ENCODE results near the gene ARRB1. TPM values are rescaled to one million over a fixed set of nuclear protein-coding genes. Genes with fewer than 3 reads are reported as not detected.
A peak's percentile ranks its signal among the peaks of the same experiment; 100 is the strongest.

ARRB1 gene
- total and polyA plus RNA-seq, 9 of the 15 experiments (the other 6 are each of a cell fraction or from before 2014, with no cell fraction given) = 6.6 to 45.4 (median 28.5) TPM

DNA sequence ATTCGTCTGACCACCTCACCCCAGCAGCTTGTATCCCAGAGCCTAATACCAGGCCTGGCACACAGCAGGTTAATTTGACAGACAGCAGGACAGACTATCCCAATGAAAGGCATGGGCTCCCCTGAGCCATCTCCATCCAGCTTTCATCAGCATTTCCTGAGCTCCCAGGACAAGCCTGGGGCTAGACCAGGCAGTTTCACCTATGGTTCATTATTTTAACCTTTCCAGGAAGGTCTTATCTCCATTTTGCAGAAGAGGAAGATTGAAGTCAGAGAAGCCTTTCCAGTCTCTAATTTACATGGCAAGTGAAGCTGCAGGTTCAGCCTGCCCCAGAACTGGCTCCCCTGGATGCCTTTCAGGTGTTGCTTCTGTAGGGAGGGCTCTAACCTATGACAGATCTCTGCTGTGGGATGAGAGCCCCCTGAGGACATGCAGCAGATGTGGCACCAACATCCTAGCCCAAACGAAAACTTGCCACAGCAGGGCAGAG lies 17.0 kb downstream of the ARRB1 start (continued):
- TF ChIP-seq, protein P1, sequence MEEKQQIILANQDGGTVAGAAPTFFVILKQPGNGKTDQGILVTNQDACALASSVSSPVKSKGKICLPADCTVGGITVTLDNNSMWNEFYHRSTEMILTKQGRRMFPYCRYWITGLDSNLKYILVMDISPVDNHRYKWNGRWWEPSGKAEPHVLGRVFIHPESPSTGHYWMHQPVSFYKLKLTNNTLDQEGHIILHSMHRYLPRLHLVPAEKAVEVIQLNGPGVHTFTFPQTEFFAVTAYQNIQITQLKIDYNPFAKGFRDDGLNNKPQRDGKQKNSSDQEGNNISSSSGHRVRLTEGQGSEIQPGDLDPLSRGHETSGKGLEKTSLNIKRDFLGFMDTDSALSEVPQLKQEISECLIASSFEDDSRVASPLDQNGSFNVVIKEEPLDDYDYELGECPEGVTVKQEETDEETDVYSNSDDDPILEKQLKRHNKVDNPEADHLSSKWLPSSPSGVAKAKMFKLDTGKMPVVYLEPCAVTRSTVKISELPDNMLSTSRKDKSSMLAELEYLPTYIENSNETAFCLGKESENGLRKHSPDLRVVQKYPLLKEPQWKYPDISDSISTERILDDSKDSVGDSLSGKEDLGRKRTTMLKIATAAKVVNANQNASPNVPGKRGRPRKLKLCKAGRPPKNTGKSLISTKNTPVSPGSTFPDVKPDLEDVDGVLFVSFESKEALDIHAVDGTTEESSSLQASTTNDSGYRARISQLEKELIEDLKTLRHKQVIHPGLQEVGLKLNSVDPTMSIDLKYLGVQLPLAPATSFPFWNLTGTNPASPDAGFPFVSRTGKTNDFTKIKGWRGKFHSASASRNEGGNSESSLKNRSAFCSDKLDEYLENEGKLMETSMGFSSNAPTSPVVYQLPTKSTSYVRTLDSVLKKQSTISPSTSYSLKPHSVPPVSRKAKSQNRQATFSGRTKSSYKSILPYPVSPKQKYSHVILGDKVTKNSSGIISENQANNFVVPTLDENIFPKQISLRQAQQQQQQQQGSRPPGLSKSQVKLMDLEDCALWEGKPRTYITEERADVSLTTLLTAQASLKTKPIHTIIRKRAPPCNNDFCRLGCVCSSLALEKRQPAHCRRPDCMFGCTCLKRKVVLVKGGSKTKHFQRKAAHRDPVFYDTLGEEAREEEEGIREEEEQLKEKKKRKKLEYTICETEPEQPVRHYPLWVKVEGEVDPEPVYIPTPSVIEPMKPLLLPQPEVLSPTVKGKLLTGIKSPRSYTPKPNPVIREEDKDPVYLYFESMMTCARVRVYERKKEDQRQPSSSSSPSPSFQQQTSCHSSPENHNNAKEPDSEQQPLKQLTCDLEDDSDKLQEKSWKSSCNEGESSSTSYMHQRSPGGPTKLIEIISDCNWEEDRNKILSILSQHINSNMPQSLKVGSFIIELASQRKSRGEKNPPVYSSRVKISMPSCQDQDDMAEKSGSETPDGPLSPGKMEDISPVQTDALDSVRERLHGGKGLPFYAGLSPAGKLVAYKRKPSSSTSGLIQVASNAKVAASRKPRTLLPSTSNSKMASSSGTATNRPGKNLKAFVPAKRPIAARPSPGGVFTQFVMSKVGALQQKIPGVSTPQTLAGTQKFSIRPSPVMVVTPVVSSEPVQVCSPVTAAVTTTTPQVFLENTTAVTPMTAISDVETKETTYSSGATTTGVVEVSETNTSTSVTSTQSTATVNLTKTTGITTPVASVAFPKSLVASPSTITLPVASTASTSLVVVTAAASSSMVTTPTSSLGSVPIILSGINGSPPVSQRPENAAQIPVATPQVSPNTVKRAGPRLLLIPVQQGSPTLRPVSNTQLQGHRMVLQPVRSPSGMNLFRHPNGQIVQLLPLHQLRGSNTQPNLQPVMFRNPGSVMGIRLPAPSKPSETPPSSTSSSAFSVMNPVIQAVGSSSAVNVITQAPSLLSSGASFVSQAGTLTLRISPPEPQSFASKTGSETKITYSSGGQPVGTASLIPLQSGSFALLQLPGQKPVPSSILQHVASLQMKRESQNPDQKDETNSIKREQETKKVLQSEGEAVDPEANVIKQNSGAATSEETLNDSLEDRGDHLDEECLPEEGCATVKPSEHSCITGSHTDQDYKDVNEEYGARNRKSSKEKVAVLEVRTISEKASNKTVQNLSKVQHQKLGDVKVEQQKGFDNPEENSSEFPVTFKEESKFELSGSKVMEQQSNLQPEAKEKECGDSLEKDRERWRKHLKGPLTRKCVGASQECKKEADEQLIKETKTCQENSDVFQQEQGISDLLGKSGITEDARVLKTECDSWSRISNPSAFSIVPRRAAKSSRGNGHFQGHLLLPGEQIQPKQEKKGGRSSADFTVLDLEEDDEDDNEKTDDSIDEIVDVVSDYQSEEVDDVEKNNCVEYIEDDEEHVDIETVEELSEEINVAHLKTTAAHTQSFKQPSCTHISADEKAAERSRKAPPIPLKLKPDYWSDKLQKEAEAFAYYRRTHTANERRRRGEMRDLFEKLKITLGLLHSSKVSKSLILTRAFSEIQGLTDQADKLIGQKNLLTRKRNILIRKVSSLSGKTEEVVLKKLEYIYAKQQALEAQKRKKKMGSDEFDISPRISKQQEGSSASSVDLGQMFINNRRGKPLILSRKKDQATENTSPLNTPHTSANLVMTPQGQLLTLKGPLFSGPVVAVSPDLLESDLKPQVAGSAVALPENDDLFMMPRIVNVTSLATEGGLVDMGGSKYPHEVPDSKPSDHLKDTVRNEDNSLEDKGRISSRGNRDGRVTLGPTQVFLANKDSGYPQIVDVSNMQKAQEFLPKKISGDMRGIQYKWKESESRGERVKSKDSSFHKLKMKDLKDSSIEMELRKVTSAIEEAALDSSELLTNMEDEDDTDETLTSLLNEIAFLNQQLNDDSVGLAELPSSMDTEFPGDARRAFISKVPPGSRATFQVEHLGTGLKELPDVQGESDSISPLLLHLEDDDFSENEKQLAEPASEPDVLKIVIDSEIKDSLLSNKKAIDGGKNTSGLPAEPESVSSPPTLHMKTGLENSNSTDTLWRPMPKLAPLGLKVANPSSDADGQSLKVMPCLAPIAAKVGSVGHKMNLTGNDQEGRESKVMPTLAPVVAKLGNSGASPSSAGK (IDR thresholded peaks at IDR 0.05) = no peak
- TF ChIP-seq, protein P2, sequence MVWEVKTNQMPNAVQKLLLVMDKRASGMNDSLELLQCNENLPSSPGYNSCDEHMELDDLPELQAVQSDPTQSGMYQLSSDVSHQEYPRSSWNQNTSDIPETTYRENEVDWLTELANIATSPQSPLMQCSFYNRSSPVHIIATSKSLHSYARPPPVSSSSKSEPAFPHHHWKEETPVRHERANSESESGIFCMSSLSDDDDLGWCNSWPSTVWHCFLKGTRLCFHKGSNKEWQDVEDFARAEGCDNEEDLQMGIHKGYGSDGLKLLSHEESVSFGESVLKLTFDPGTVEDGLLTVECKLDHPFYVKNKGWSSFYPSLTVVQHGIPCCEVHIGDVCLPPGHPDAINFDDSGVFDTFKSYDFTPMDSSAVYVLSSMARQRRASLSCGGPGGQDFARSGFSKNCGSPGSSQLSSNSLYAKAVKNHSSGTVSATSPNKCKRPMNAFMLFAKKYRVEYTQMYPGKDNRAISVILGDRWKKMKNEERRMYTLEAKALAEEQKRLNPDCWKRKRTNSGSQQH (CRISPR knock-in tag; IDR thresholded peaks at IDR 0.05) = no peak
- no peak for TF ChIP-seq RBM25 (IDR thresholded peaks at IDR 0.05; ENCODE audit: low read depth, low read length, severe bottlenecking)
- TF ChIP-seq, protein P3, sequence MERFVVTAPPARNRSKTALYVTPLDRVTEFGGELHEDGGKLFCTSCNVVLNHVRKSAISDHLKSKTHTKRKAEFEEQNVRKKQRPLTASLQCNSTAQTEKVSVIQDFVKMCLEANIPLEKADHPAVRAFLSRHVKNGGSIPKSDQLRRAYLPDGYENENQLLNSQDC (CRISPR knock-in tag; IDR thresholded peaks at IDR 0.05) = no peak
- no peak for TF ChIP-seq BDP1 (IDR thresholded peaks at IDR 0.05; ENCODE audit: insufficient read depth, insufficient read length)
- TF ChIP-seq, protein P4, sequence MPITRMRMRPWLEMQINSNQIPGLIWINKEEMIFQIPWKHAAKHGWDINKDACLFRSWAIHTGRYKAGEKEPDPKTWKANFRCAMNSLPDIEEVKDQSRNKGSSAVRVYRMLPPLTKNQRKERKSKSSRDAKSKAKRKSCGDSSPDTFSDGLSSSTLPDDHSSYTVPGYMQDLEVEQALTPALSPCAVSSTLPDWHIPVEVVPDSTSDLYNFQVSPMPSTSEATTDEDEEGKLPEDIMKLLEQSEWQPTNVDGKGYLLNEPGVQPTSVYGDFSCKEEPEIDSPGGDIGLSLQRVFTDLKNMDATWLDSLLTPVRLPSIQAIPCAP (CRISPR knock-in tag; IDR thresholded peaks at IDR 0.05; ENCODE audit: borderline replicate concordance) = no peak
- TF ChIP-seq TAF7 (tag; IDR thresholded peaks at IDR 0.05) = no peak
- no peak for TF ChIP-seq NR2F6 (CRISPR knock-in tag; IDR thresholded peaks at IDR 0.05)
- TF ChIP-seq TEAD4 (IDR thresholded peaks at IDR 0.05; ENCODE audit: low read length) = peak; percentile 42; the same call in 1 of the 2 replicates
- TF ChIP-seq TEAD4 (CRISPR knock-in tag; IDR thresholded peaks at IDR 0.05; ENCODE audit: borderline replicate concordance) = no peak
- no peak for TF ChIP-seq ZNF175 (CRISPR knock-in tag; IDR thresholded peaks at IDR 0.05; ENCODE audit: low read depth)
- TF ChIP-seq ZNF551 (CRISPR knock-in tag; IDR thresholded peaks at IDR 0.05) = no peak
- no peak for TF ChIP-seq HDAC6 (IDR thresholded peaks at IDR 0.05; ENCODE audit: low read depth, low read length)
- no peak for TF ChIP-seq XRCC5 (IDR thresholded peaks at IDR 0.05; ENCODE audit: low read depth, low read length)
- TF ChIP-seq KLF10 (CRISPR knock-in tag; IDR thresholded peaks at IDR 0.05) = no peak
- TF ChIP-seq MCM2 (IDR thresholded peaks at IDR 0.05; ENCODE audit: low read depth) = no peak
